Fibroblast of the aortic adventitia (primary cell): Measurements from ENCODE around the gene SLC6A4. TPM values are rescaled to one million over a fixed set of nuclear protein-coding genes. Genes with fewer than 3 reads are reported as not detected.

ENCODE experiments used
- DNase-seq: peaks from one replicate; pipeline ENCODE4 v3.0.0-alpha.2; 2010; ENCODE audit warnings: low read depth
- H3K4me3 ChIP-seq: 2 replicates; pipeline ENCODE4 v1.5.1; 2011; ENCODE audit warnings: low read depth, mild to moderate bottlenecking, control low read depth, low read length, moderate library complexity
- CTCF ChIP-seq: IDR thresholded peaks from 2 replicates; pipeline ENCODE4 v1.5.1; 2011; ENCODE audit warnings: mild to moderate bottlenecking, low read length, control low read depth, inconsistent platforms; ENCODE audit not compliant: insufficient read depth
- total RNA-seq: library from RNA; depleted of rRNA; stranded (reverse); fragments of >200 nt; gene quantifications from 2 replicates; pipeline ENCODE4 v1.2.3, GENCODE V29; 2012; ENCODE audit warnings: low replicate concordance

Gene SLC6A4
- total RNA-seq, 1 donor = 23.8 TPM

DNA sequence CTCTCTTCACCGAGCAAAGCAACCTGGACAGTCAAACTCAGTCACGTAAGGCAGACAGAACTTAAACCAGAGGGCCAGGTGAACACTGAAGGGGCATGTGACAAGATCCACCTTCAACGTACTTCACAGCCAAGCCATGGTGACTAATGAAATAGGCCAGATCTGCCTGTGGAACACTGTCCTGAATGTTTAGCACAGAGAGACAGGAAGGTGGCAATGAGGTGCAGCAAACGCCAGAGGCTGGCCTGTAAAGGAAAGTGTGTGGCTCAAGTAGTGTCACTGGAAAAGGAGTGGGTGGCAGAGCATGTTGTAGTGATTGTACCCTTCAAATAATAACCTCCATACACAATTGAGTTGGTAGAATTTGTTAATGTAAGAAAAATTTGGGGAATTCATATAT, 38.1 kb downstream of the SLC6A4 start:
- no peak for DNase-seq

DNA sequence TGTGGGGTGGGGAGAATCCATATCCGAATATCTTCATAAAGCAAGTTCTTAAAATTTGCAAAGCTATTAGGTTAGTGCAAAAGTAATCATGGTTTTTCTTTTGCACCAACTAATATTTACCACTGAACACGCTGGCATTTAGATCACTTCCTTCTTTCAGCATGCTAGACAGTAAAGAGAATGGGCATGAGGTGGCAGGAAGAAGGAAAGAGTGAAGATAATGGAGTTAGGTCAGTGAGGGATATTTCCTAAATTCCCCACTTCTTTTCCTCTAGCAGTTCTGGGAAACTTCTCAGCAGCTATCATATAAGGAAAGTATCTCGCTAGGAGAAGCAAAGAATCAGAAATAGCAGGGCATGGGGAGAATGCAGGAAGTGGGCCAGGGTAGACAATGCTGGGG, 39.0 kb downstream of the SLC6A4 start:
- no peak overlapping the region for H3K4me3 ChIP-seq
- no peak for TF ChIP-seq CTCF
- no peak for DNase-seq

More for the DNA sequence above, 38.1 kb downstream of the SLC6A4 start:
- TF ChIP-seq CTCF = no peak
- no peak overlapping the region for H3K4me3 ChIP-seq

- DNase-seq = no peak
- no peak for TF ChIP-seq CTCF
- H3K4me3 ChIP-seq = no peak overlapping the region
Observed at GRCh38 chr17:30191072-30191471, 44.4 kb downstream of the SLC6A4 start.

DNA sequence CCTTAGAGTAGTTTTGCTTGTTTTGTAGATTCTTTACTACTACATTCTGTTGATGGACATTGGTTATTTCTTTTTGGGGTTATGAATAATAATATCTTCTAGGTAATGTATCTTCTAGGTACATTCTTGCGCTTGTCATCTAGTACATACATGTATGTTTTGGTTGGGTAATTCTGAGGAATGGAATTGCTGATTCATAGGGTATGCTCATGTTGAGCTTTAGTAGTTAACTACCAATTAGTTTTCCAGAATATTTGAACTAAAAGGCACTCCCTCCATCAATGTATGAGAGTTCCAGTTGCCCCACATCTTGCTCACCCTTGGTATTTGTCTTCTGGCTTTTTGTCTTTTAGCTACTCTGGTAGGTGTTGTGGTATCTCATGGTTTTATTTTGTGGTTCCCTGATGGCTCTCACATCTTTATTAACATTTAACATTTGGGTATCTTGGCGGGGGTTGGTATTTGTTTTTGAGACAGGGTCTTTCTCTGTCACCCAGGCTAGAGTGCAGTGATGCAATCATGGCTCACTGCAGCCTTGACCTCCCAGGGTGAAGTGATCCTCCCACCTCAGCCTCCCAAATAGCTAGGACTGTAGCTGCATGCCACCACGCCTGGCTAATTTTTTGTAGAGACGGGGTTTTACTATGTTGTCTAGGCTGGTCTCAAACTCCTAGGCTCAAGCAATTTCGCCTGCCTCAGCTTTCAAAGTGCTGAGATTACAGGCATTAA, 47.1 kb downstream of the SLC6A4 start:
- H3K4me3 ChIP-seq = no peak overlapping the region
- TF ChIP-seq CTCF = no peak
- DNase-seq = no peak

DNA sequence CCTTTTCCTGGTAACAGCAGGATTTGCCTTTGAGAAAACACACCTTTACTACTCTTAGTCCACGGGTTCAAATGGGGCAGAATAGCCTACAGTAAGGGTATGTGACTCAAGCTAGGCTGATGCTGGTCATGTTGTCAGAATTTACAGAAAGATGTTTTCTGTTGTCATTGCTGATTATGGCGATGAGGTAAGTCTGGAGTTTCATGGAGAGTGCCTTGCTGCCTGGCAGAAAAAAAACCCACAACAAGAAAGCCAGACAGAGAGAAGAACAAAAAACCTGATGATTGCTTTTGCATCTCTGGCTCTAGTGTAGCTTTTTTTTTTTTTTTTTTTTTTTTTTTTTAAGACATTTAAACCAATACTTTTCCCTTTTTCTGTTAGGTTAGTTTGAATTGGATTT, 47.9 kb downstream of the SLC6A4 start:
- no peak for DNase-seq

GRCh38 chr17:30186761-30187160, 48.7 kb downstream of the SLC6A4 start:
- TF ChIP-seq CTCF = no peak
- DNase-seq = no peak
- no peak overlapping the region for H3K4me3 ChIP-seq

More for the DNA sequence above, 47.9 kb downstream of the SLC6A4 start:
- TF ChIP-seq CTCF = no peak
- no peak overlapping the region for H3K4me3 ChIP-seq

- DNase-seq = no peak
- H3K4me3 ChIP-seq = no peak overlapping the region
- no peak for TF ChIP-seq CTCF
Observed at GRCh38 chr17:30176855-30177254, 58.6 kb downstream of the SLC6A4 start.
